ENCODE measurements around the gene TRIM72. TPM values are rescaled to one million over a fixed set of nuclear protein-coding genes. Genes with fewer than 3 reads are reported as not detected.

The TRIM72 gene
- total and polyA plus RNA-seq, 9 donors: 0.01 to 0.11 (median 0.06) TPM; not detected in 5

GRCh38 chr16:31253642-31254045, 39.7 kb downstream of the TRIM72 start:
- no peak overlapping the region for H3K27ac ChIP-seq
- intact Hi-C loops (cut with DNase I): no loop called here
- H3K9me3 ChIP-seq: no peaks in the 10 kb centered on the region
- TF ChIP-seq CTCF (IDR thresholded peaks at IDR 0.05): no peak
- no peak for TF ChIP-seq EP300 (IDR thresholded peaks at IDR 0.05)
- no peak for TF ChIP-seq POLR2A (IDR thresholded peaks at IDR 0.05)
- H3K4me1 ChIP-seq (ENCODE audit: insufficient read depth): no peaks in the 10 kb centered on the region
- DNase-seq: no peak
- 40 to 59% (median 48%) methylated on average over 5 of the region's 5 CpGs for WGBS, 3 donors
- H3K36me3 ChIP-seq: no peaks in the 10 kb centered on the region
- H3K4me3 ChIP-seq: no peak overlapping the region
- H3K27me3 ChIP-seq: no peaks in the 10 kb centered on the region

- DNase-seq: no peak
- 61 to 70% (median 68%) methylated on average over 8 of the region's 8 CpGs for WGBS, 3 donors
Measured at GRCh38 chr16:31256466-31256865, 42.5 kb downstream of the TRIM72 start.

DNA sequence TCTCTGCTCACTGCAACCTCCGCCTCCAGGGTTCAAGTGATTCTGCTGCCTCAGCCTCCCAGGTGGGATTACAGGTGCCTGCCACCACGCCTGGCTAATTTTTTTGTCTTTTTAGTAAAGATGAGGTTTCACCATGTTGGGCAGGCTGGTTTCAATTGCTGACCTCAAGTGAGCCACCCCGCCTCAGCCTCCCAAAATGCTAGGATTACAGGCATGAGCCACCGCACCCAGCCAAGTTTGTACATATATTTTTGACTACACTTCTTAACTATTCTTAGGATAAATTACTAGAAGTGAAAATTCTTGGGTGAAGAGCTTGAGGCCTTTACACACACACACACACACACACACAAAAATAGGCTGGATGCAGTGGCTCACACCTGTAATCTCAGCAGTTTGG, 44.4 kb downstream of the TRIM72 start:
- TF ChIP-seq CTCF (IDR thresholded peaks at IDR 0.05): no peak
- no peak for TF ChIP-seq EP300 (IDR thresholded peaks at IDR 0.05)
- TF ChIP-seq POLR2A (IDR thresholded peaks at IDR 0.05): no peak
- 81 to 85% (median 83%) methylated on average over 4 of the region's 4 CpGs for WGBS, 3 donors
- Histone ChIP-seq H3K27me3 (no peaks in the 10 kb centered on the region), H3K27ac (no peak overlapping the region), H3K9me3 (no peaks in the 10 kb centered on the region), H3K4me1 (ENCODE audit: insufficient read depth) (no peaks in the 10 kb centered on the region), H3K4me3 (no peak overlapping the region), H3K36me3 (no peaks in the 10 kb centered on the region)
- no peak for DNase-seq
- intact Hi-C loops (cut with DNase I): no loop called here

More at GRCh38 chr16:31256466-31256865, 42.5 kb downstream of the TRIM72 start:
- intact Hi-C loops (cut with DNase I): no loop called here
- no peaks in the 10 kb centered on the region for H3K4me1 ChIP-seq (ENCODE audit: insufficient read depth)
- no peak overlapping the region for H3K4me3 ChIP-seq
- H3K27me3 ChIP-seq: no peaks in the 10 kb centered on the region
- no peak overlapping the region for H3K27ac ChIP-seq
- no peaks in the 10 kb centered on the region for H3K36me3 ChIP-seq
- H3K9me3 ChIP-seq: no peaks in the 10 kb centered on the region
- TF ChIP-seq POLR2A (IDR thresholded peaks at IDR 0.05) (no peak), CTCF (IDR thresholded peaks at IDR 0.05) (no peak), EP300 (IDR thresholded peaks at IDR 0.05) (no peak)

DNA sequence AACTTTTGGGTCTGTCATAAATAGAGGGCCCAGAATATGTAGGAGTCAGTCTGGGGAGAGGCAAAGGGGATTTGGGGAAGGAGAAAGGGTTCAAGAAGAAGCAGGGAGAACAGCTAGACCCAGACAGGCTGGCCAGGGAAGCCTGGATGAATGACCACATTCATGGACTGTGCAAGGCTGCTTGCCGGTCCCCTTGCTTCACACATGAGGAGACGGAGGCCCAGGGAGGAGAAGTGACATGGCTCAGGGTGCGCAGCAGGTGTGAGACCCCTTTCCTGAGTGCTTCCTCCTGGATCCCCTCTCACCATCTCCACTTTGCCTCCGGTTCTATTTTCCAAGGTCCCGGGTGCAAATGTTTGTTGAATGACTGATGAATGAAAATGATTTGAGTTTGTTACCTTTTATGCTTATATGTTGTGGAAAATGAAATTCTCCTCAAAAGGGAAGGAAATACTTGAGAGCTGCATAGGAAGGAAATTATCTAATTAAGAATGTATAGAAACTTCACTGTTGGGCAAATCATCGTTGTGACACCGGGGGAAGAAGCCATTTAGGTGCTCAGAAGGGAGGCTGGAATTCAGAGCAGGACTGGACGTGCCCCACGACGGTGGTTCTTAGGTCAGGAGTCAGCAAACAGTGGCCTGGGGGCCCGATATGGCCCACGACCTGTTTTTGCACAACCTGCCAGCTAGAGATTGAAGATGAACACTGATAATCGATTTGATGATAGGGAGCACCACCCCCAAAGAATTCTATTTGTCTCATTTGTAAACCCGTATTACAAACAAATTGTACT, 46.4 kb downstream of the TRIM72 start:
- no peaks in the 10 kb centered on the region for H3K9me3 ChIP-seq
- no peak overlapping the region for H3K4me3 ChIP-seq
- no peaks in the 10 kb centered on the region for H3K4me1 ChIP-seq (ENCODE audit: insufficient read depth)
- H3K27ac ChIP-seq: no peak overlapping the region
- intact Hi-C loops (cut with DNase I): no loop called here
- no peak for DNase-seq
- no peak for TF ChIP-seq POLR2A (IDR thresholded peaks at IDR 0.05)
- TF ChIP-seq CTCF (IDR thresholded peaks at IDR 0.05): no peak
- no peak for TF ChIP-seq EP300 (IDR thresholded peaks at IDR 0.05)
- WGBS, 3 donors: 68 to 76% (median 71%) methylated on average over 14 of the region's 14 CpGs
- H3K36me3 ChIP-seq: no peaks in the 10 kb centered on the region
- no peaks in the 10 kb centered on the region for H3K27me3 ChIP-seq
